Stimulated activated CD8-positive, alpha-beta memory T cell treated with anti-CD3 and anti-CD28 coated beads, Interleukin-7, amount 100 ng/mL, for 24 hours (primary cell): ENCODE results near the gene NDUFS6.

Source experiments
- DNase-seq: peaks from one replicate; pipeline ENCODE4 v3.0.0-alpha.2; 2020; ENCODE audit warnings: low read depth

The NDUFS6 gene

GRCh38 chr5:1765880-1766235, 35.3 kb upstream of the NDUFS6 start:
- DNase-seq: no peak

GRCh38 chr5:1767524-1768282, 33.5 kb upstream of the NDUFS6 start:
- no peak for DNase-seq

GRCh38 chr5:1768283-1769000, 32.8 kb upstream of the NDUFS6 start:
- DNase-seq: no peak

GRCh38 chr5:1769017-1769640, 32.1 kb upstream of the NDUFS6 start:
- DNase-seq: no peak

- DNase-seq: no peak
These were observed 31.3 kb upstream of the NDUFS6 start for GRCh38 chr5:1769752-1770442.

- no peak for DNase-seq
These were observed 30.8 kb upstream of the NDUFS6 start for GRCh38 chr5:1770443-1770802.

- no peak for DNase-seq
These were observed 29.8 kb upstream of the NDUFS6 start for GRCh38 chr5:1771149-1772065.

GRCh38 chr5:1772634-1773033, 28.6 kb upstream of the NDUFS6 start:
- DNase-seq: no peak

- no peak for DNase-seq
These were observed 24.4 kb upstream of the NDUFS6 start for GRCh38 chr5:1776831-1777230.

- DNase-seq: no peak
These were observed 23.7 kb upstream of the NDUFS6 start for GRCh38 chr5:1777281-1778137.

- no peak for DNase-seq
These were observed 22.8 kb upstream of the NDUFS6 start for GRCh38 chr5:1778138-1779020.

- DNase-seq: no peak
These were observed 22.1 kb upstream of the NDUFS6 start for GRCh38 chr5:1779021-1779680.

GRCh38 chr5:1779782-1780613, 21.2 kb upstream of the NDUFS6 start:
- no peak for DNase-seq

GRCh38 chr5:1780614-1780930, 20.6 kb upstream of the NDUFS6 start:
- no peak for DNase-seq

- DNase-seq: no peak
These were observed 20.1 kb upstream of the NDUFS6 start for GRCh38 chr5:1781107-1781506.

- no peak for DNase-seq
These were observed 19.4 kb upstream of the NDUFS6 start for GRCh38 chr5:1781726-1782384.

- no peak for DNase-seq
These were observed 18.6 kb upstream of the NDUFS6 start for GRCh38 chr5:1782385-1783215.
